Natural killer cell (primary cell): ENCODE results near the gene DDX10. TPM values are rescaled to one million over a fixed set of nuclear protein-coding genes. Genes with fewer than 3 reads are reported as not detected.

Source experiments
- ATAC-seq, 3 donors: fragments of 150-1000 bp in 2 of 3; fragments of 200-7000 bp in 1 of 3; cut with Tn5 transposase; 1 replicate in 1 of 3; 2 replicates in 2 of 3; pipeline ENCODE4 v1.10.0; 2021; ENCODE audit warnings: mild to moderate bottlenecking in 2 of 3, moderate library complexity in 2 of 3
- DNase-seq, 2 donors: peaks; one replicate each; pipeline versions ENCODE4 v3.0.0 to v3.0.0-alpha.2; 2013 to 2021; ENCODE audit warnings: mixed read lengths in 1 of 2
- H3K27ac ChIP-seq: one replicate; pipeline ENCODE4 v1.5.1; 2013; ENCODE audit warnings: mild to moderate bottlenecking, low read length
- H3K27me3 ChIP-seq: one replicate; pipeline ENCODE4 v1.6.1; 2013; ENCODE audit warnings: low read length; ENCODE audit not compliant: control insufficient read depth, insufficient read depth
- H3K36me3 ChIP-seq: one replicate; pipeline ENCODE4 v1.6.1; 2013; ENCODE audit warnings: low read length; ENCODE audit not compliant: control insufficient read depth, insufficient read depth
- H3K4me1 ChIP-seq: one replicate; pipeline ENCODE4 v1.6.1; 2013; ENCODE audit warnings: low read length; ENCODE audit not compliant: control insufficient read depth, insufficient read depth
- H3K4me3 ChIP-seq: one replicate; pipeline ENCODE4 v1.5.1; 2013; ENCODE audit warnings: low read length
- H3K9me3 ChIP-seq: one replicate; pipeline ENCODE4 v1.6.1; 2013; ENCODE audit warnings: low read length; ENCODE audit not compliant: control insufficient read depth, insufficient read depth
- H3K27ac Mint-ChIP-seq, 2 donors: one replicate each; pipeline ENCODE4 v1.8.0; 2022; ENCODE audit warnings: mild to moderate bottlenecking in 2 of 2, mixed read lengths in 2 of 2, moderate library complexity in 1 of 2
- H3K27me3 Mint-ChIP-seq, 2 donors: one replicate each; pipeline ENCODE4 v1.8.0; 2022; ENCODE audit warnings: low read depth in 2 of 2, mixed read lengths in 2 of 2
- H3K36me3 Mint-ChIP-seq: one replicate; pipeline ENCODE4 v1.8.0; 2022; ENCODE audit warnings: mixed read lengths
- H3K4me1 Mint-ChIP-seq, 2 donors: one replicate each; pipeline ENCODE4 v1.8.0; 2022; ENCODE audit warnings: mixed read lengths in 2 of 2
- H3K4me3 Mint-ChIP-seq: one replicate; pipeline ENCODE4 v1.8.0; 2022; ENCODE audit warnings: mild to moderate bottlenecking, moderate library complexity, mixed read lengths
- H3K9me3 Mint-ChIP-seq, 2 donors: one replicate each; pipeline ENCODE4 v1.8.0; 2022; ENCODE audit warnings: mixed read lengths in 2 of 2
- CTCF ChIP-seq: fragments of 200-600 bp; IDR thresholded peaks from one replicate; pipeline ENCODE4 v1.8.0; 2022; ENCODE audit warnings: antibody characterized with exemption
- WGBS: methylation state at CpG from one replicate; pipeline ENCODE4 v1.1.7; 2013; ENCODE audit warnings: missing lambda C conversion rate; ENCODE audit not compliant: insufficient coverage; 5-methylcytosine and 5-hydroxymethylcytosine counted together
- intact Hi-C: fragments of 100-400 bp; cut with micrococcal nuclease; formaldehyde crosslinking; loops from one replicate; pipeline ENCODE4 v1.14.2; 2022
- total RNA-seq, 4 donors: library from RNA; stranded (reverse); fragments of 120-200 nt in 1 of 4; gene quantifications; one replicate each; pipeline versions ENCODE4 v1.2.3 to v1.2.4, GENCODE V29; 2013 to 2022

Gene DDX10
- total RNA-seq, 3 donors from 2014 or later (not counting 1 experiment from before 2014, with no cell fraction given), result 23.4 to 30.9 (median 24.9) TPM

GRCh38 chr11:108748968-108749367 lies 84.1 kb downstream of the DDX10 start:
- H3K4me1 Mint-ChIP-seq, result peaks cover 14 to 18% of the 10 kb centered on the region in 2 donors
- intact Hi-C loops, result no loop called here
- no peak for DNase-seq
- no peaks in the 10 kb centered on the region for H3K36me3 Mint-ChIP-seq
- no peaks in the 10 kb centered on the region for H3K9me3 Mint-ChIP-seq
- peaks cover 1% of the 10 kb centered on the region for H3K36me3 ChIP-seq
- no peak overlapping the region for H3K4me3 Mint-ChIP-seq
- no peak overlapping the region for H3K27ac ChIP-seq
- no peak overlapping the region for H3K4me3 ChIP-seq
- no peaks in the 10 kb centered on the region for H3K9me3 ChIP-seq
- no peak overlapping the region for H3K27ac Mint-ChIP-seq
- H3K27me3 ChIP-seq, result no peaks in the 10 kb centered on the region
- H3K27me3 Mint-ChIP-seq, result no peaks in the 10 kb centered on the region
- ATAC-seq, result no peak
- WGBS, result 94% methylated on average over 6 of the region's 6 CpGs
- H3K4me1 ChIP-seq, result no peaks in the 10 kb centered on the region
- no peak for TF ChIP-seq CTCF

- Histone ChIP-seq H3K36me3 (no peaks in the 10 kb centered on the region), H3K27me3 (no peaks in the 10 kb centered on the region), H3K27ac (no peak overlapping the region), H3K4me3 (no peak overlapping the region), H3K9me3 (no peaks in the 10 kb centered on the region), H3K4me1 (no peaks in the 10 kb centered on the region)
- WGBS, result 52% methylated on average over 2 of the region's 4 CpGs
- Mint-ChIP-seq H3K36me3 (no peaks in the 10 kb centered on the region), H3K27me3 (no peaks in the 10 kb centered on the region), H3K9me3 (no peaks in the 10 kb centered on the region), H3K4me1 (peaks cover 26 to 30% of the 10 kb centered on the region in 2 donors), H3K4me3 (no peak overlapping the region), H3K27ac (no peak overlapping the region)
- intact Hi-C loops, result no loop called here
- ATAC-seq (no peak), DNase-seq (no peak)
- no peak for TF ChIP-seq CTCF
Measured at GRCh38 chr11:108751444-108751843, 86.6 kb downstream of the DDX10 start.

GRCh38 chr11:108752297-108752751 lies 87.5 kb downstream of the DDX10 start:
- H3K36me3 Mint-ChIP-seq, result no peaks in the 10 kb centered on the region
- no peaks in the 10 kb centered on the region for H3K27me3 Mint-ChIP-seq
- no peak overlapping the region for H3K27ac Mint-ChIP-seq
- intact Hi-C loops, result no loop called here
- H3K4me1 Mint-ChIP-seq, result peaks cover 26% of the 10 kb centered on the region in 2 donors
- H3K9me3 ChIP-seq, result no peaks in the 10 kb centered on the region
- no peaks in the 10 kb centered on the region for H3K4me1 ChIP-seq
- DNase-seq (no peak), ATAC-seq (no peak)
- no peaks in the 10 kb centered on the region for H3K27me3 ChIP-seq
- no peaks in the 10 kb centered on the region for H3K9me3 Mint-ChIP-seq
- no peaks in the 10 kb centered on the region for H3K36me3 ChIP-seq
- TF ChIP-seq CTCF, result no peak
- no peak overlapping the region for H3K4me3 ChIP-seq
- H3K27ac ChIP-seq, result no peak overlapping the region
- H3K4me3 Mint-ChIP-seq, result no peak overlapping the region

- H3K27ac Mint-ChIP-seq, result no peak overlapping the region
- no peaks in the 10 kb centered on the region for H3K9me3 Mint-ChIP-seq
- no peaks in the 10 kb centered on the region for H3K27me3 Mint-ChIP-seq
Measured at GRCh38 chr11:108754901-108755625, 90.2 kb downstream of the DDX10 start.

More at GRCh38 chr11:108754901-108755625, 90.2 kb downstream of the DDX10 start:
- whole genome bisulfite sequencing, result 75% methylated on average over 2 of the region's 2 CpGs
- Histone ChIP-seq H3K27me3 (no peaks in the 10 kb centered on the region), H3K4me1 (no peaks in the 10 kb centered on the region), H3K9me3 (no peaks in the 10 kb centered on the region), H3K36me3 (no peaks in the 10 kb centered on the region), H3K27ac (no peak overlapping the region), H3K4me3 (no peak overlapping the region)
- intact Hi-C loops, result no loop called here
- no peak for DNase-seq
- H3K4me3 Mint-ChIP-seq, result no peak overlapping the region
- ATAC-seq, result no peak
- H3K4me1 Mint-ChIP-seq, result peaks cover 30 to 31% of the 10 kb centered on the region in 2 donors
- no peaks in the 10 kb centered on the region for H3K36me3 Mint-ChIP-seq
- TF ChIP-seq CTCF, result no peak
